ENCODE results near the gene ZMIZ1.

ZMIZ1 gene

DNA sequence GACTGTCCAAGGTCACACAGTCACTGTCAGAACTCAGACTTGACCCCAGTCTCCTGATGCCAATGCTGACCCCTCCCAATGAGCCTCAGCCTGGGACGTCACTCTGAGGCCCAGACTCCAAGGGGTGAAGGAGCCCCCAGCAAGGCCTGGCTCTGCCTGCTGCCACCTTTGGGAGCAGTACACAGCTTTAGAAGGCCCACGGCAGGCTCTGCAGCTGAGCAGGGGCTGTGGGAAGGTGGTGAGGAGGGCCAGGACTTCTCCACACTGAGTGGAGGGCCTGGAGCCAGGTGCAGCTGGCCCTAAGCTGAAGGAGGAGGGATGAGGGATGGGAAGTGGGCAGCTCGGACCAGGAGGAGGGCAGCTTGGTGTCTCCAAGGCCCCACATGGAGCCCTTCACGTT, 23.9 kb upstream of the ZMIZ1 start:
- Histone ChIP-seq H3K36me3 (ENCODE audit: control insufficient read depth in 5 of 5, insufficient read depth in 5 of 5, low read length in 5 of 5) (no peaks in the 10 kb centered on the region), H3K27ac (ENCODE audit: low read depth, low read length) (no peak overlapping the region), H3K4me3 (ENCODE audit: low read depth in 1 of 5, low read length in 5 of 5) (no peak overlapping the region), H3K27me3 (ENCODE audit: control insufficient read depth in 5 of 5, insufficient read depth in 4 of 5, low read length in 5 of 5) (no peaks in the 10 kb centered on the region), H3K9ac (ENCODE audit: low read length in 5 of 5) (no peak overlapping the region), H3K9me3 (ENCODE audit: control insufficient read depth in 5 of 5, low read length in 5 of 5) (no peaks in the 10 kb centered on the region), H3K4me1 (ENCODE audit: control insufficient read depth in 5 of 5, insufficient read depth in 5 of 5, low read length in 5 of 5) (peaks cover 4 to 28% (median 19%) of the 10 kb centered on the region in 5 donors)

DNA sequence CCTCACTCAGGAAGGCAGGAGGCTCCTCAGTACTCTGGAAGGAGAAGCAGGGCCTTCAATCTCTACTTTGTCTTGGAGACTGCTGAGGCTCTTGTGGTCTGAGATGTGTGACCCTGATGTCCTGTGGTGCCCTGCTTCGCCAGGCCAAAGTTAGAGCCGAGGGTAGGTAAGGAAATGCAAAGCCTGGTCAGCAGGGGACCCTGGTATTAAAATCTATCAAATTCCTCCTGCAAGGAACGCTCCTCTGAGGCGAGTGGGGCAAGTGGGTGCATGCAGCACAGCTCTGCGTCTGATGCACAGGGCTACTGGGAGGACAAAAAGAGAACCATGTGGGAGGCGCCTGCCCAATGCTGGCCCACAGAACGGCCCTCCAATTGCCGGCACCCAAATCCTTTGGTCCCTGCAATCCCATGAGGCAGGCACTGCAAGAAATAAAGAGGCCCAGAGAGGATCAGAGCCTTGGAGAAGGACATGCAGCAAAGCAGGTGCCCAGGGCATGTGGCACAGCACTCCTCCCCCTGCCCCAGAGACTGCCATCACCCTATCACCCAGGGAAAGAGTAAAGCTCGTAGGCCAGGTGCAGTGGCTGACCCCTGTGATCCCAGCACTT, 23.1 kb upstream of the ZMIZ1 start:
- Histone ChIP-seq H3K4me3 (ENCODE audit: low read depth in 1 of 5, low read length in 5 of 5) (no peak overlapping the region), H3K9ac (ENCODE audit: low read length in 5 of 5) (no peak overlapping the region), H3K27ac (ENCODE audit: low read depth, low read length) (no peak overlapping the region), H3K9me3 (ENCODE audit: control insufficient read depth in 5 of 5, low read length in 5 of 5) (no peaks in the 10 kb centered on the region), H3K36me3 (ENCODE audit: control insufficient read depth in 5 of 5, insufficient read depth in 5 of 5, low read length in 5 of 5) (no peaks in the 10 kb centered on the region), H3K4me1 (ENCODE audit: control insufficient read depth in 5 of 5, insufficient read depth in 5 of 5, low read length in 5 of 5) (peaks cover 4 to 30% (median 19%) of the 10 kb centered on the region in 5 donors), H3K27me3 (ENCODE audit: control insufficient read depth in 5 of 5, insufficient read depth in 4 of 5, low read length in 5 of 5) (no peaks in the 10 kb centered on the region)

DNA sequence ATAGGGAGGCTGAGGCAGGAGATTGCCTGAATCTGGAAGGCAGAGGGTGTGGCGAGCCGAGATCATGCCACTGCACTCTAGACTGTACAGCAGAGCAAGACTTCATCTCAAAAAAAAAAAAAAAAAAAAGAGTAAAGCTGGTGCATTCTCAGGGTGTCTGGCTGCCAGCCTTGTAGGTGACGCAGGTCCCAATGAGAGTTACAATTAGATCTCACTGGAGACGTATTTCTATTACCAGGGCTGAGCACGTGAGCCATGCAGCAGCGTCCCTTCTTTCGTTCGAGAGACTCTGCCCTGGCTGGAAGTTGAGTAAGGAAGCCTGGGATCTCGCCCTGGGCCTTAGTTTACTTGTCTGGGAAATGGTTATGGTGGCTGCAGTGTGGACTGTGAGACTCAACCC, 22.4 kb upstream of the ZMIZ1 start:
- no peaks in the 10 kb centered on the region for H3K27me3 ChIP-seq (ENCODE audit: control insufficient read depth in 5 of 5, insufficient read depth in 4 of 5, low read length in 5 of 5)
- H3K9me3 ChIP-seq (ENCODE audit: control insufficient read depth in 5 of 5, low read length in 5 of 5) = no peaks in the 10 kb centered on the region
- no peak overlapping the region for H3K9ac ChIP-seq (ENCODE audit: low read length in 5 of 5)
- H3K27ac ChIP-seq (ENCODE audit: low read depth, low read length) = no peak overlapping the region
- no peak overlapping the region for H3K4me3 ChIP-seq (ENCODE audit: low read depth in 1 of 5, low read length in 5 of 5)
- no peaks in the 10 kb centered on the region for H3K36me3 ChIP-seq (ENCODE audit: control insufficient read depth in 5 of 5, insufficient read depth in 5 of 5, low read length in 5 of 5)
- peaks cover 4 to 36% (median 22%) of the 10 kb centered on the region in 5 donors for H3K4me1 ChIP-seq (ENCODE audit: control insufficient read depth in 5 of 5, insufficient read depth in 5 of 5, low read length in 5 of 5)

DNA sequence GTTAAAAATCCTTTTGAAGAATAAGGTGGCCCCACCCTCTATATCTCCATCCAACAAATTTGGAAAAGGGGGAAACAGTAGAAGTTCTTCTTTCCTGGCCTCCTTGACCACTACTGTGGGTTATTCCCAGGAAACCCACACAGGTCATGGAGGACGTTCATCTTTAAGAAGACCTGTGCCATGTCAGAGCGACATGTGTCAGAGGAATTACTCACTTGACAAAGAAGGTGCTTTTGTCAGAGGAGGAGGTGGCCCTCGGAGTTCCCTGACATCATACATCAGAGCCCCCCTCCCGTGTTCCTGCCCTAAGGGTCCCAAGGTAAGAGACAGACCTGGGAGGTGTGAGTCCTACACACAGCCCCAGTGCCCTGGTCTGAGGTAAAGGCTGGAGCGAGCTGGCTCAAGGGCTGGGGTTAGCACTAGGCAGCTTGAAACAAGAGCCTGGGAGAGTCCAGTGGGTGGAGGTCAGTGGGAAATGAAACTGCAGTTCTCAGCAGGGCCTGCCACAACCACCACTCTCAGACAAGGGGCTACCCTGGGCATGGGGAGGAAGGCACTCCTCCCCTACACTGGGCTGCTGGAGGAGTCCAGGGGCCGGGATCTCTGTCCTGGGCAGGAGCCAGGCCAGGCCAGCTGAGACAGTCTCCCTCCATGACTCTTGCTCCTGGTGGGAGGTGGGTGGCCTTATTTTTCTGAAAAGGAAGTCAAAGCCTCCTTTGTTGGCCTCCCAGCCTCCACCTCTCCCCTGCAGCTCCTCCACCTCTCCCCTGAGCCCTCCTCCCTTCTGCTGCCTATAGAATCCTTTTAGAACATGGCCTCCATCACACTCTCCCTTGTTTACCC, 21.8 kb upstream of the ZMIZ1 start:
- H3K36me3 ChIP-seq (ENCODE audit: control insufficient read depth in 5 of 5, insufficient read depth in 5 of 5, low read length in 5 of 5) = no peaks in the 10 kb centered on the region
- H3K9me3 ChIP-seq (ENCODE audit: control insufficient read depth in 5 of 5, low read length in 5 of 5) = no peaks in the 10 kb centered on the region
- H3K4me3 ChIP-seq (ENCODE audit: low read depth in 1 of 5, low read length in 5 of 5) = no peak overlapping the region
- peaks cover 4 to 36% (median 22%) of the 10 kb centered on the region in 5 donors for H3K4me1 ChIP-seq (ENCODE audit: control insufficient read depth in 5 of 5, insufficient read depth in 5 of 5, low read length in 5 of 5)
- no peaks in the 10 kb centered on the region for H3K27me3 ChIP-seq (ENCODE audit: control insufficient read depth in 5 of 5, insufficient read depth in 4 of 5, low read length in 5 of 5)
- no peak overlapping the region for H3K27ac ChIP-seq (ENCODE audit: low read depth, low read length)
- H3K9ac ChIP-seq (ENCODE audit: low read length in 5 of 5) = no peak overlapping the region

DNA sequence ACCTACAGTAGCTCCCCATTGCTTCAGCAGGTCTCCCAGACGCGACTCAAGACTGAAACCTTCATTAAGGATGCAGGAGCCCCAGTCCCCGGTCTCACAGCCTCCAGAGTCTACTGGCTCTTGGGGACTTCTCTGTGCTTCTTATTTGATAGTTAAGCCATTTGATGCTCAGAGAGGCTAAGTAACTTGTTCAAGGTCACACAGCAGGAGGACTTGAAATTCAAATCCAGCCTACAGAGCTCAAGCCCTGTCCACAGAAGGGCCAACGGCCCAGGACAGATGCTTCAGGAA, 21.2 kb upstream of the ZMIZ1 start:
- H3K9me3 ChIP-seq (ENCODE audit: control insufficient read depth in 5 of 5, low read length in 5 of 5) = no peaks in the 10 kb centered on the region
- peaks cover 4 to 36% (median 22%) of the 10 kb centered on the region in 5 donors for H3K4me1 ChIP-seq (ENCODE audit: control insufficient read depth in 5 of 5, insufficient read depth in 5 of 5, low read length in 5 of 5)
- H3K4me3 ChIP-seq (ENCODE audit: low read depth in 1 of 5, low read length in 5 of 5) = no peak overlapping the region
- no peak overlapping the region for H3K9ac ChIP-seq (ENCODE audit: low read length in 5 of 5)
- H3K27ac ChIP-seq (ENCODE audit: low read depth, low read length) = no peak overlapping the region
- no peaks in the 10 kb centered on the region for H3K27me3 ChIP-seq (ENCODE audit: control insufficient read depth in 5 of 5, insufficient read depth in 4 of 5, low read length in 5 of 5)
- H3K36me3 ChIP-seq (ENCODE audit: control insufficient read depth in 5 of 5, insufficient read depth in 5 of 5, low read length in 5 of 5) = no peaks in the 10 kb centered on the region

DNA sequence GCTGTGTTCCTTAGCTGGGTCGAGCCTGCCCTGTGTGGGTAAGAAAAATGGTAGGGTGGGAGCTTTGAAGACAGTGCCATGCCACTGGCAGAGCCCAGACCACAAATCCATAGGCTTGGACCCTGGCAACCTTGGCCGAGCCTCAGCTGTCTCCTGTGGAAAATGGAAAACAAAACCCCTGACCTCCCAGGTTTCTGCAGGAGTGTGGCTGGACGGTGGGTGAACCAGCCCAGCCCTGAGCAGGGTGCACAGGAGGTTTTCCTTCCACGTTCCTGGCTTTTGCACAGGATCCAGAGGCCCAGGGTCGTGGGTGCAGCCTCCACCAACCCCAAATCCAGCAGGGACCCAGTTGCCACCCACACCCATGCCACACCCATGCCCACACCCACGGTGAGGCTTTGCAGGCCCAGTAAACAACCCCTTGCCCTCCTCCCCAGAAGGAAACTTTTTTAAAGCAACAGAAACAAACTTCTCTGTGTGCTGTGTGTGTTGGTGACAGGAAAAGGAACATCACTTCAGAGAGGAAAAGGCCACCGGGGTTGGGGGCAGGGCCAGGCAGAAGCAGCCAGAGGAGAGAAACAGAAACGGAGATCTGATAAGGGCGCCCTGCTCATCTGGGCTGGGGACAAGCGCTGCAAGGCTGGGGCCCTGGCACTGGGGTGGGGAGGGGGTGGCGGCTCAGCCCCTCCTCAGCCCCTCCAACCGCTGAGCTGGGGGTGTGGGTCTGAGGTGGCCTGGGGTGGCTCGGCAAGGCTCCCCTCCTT, 20.7 kb upstream of the ZMIZ1 start:
- H3K27me3 ChIP-seq (ENCODE audit: control insufficient read depth in 5 of 5, insufficient read depth in 4 of 5, low read length in 5 of 5) = no peaks in the 10 kb centered on the region
- H3K9me3 ChIP-seq (ENCODE audit: control insufficient read depth in 5 of 5, low read length in 5 of 5) = no peaks in the 10 kb centered on the region
- peaks cover 4 to 36% (median 22%) of the 10 kb centered on the region in 5 donors for H3K4me1 ChIP-seq (ENCODE audit: control insufficient read depth in 5 of 5, insufficient read depth in 5 of 5, low read length in 5 of 5)
- H3K4me3 ChIP-seq (ENCODE audit: low read depth in 1 of 5, low read length in 5 of 5) = peak overlapping the region in 1 of 5 donors; percentile 8
- no peak overlapping the region for H3K27ac ChIP-seq (ENCODE audit: low read depth, low read length)
- no peaks in the 10 kb centered on the region for H3K36me3 ChIP-seq (ENCODE audit: control insufficient read depth in 5 of 5, insufficient read depth in 5 of 5, low read length in 5 of 5)
- H3K9ac ChIP-seq (ENCODE audit: low read length in 5 of 5) = peak overlapping the region in 1 of 5 donors; percentile 6

DNA sequence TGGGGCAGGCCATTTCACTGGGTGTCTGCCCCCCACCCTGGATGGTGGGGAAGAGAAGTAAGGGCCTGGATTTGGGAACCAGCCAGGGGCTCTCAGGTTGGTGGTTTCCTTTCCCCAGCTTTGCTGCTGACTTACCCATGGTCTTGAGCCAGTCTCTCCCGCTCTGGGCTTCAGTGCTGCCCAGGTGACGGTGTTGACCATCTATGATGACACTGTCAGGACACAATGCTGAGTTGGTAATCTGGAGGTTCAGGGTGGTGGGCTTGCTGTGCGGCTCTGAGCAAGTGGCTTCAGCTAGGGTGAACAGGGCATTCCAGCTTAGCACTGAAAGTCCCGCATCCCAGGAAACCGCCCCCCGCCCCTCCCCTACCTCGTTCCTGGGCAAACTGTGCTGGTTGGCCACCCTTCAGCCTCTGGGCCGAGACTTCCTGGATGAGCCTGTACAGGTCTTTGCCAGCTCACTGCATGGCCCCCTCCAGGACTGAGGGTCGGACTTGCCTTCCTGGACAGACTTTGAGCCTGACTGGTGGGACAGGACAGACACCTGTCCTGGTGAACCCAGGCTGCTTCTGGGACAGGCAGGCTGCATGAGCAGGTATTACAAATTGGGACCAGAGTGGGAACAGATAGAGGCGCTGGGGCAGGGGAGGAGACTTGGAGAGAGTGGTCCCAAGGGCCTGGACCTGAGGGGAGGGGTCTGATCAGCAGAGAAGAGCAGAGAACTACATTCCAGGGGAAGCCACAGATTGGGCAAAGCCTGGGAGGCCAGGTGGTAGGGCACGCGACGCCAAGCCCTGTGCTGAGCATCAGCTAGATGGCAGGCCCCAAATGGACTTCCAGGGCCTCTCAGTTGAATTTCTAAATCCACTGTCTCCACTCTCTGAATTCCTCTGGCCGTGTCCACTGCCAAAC, 19.9 kb upstream of the ZMIZ1 start:
- Histone ChIP-seq H3K27me3 (ENCODE audit: control insufficient read depth in 5 of 5, insufficient read depth in 4 of 5, low read length in 5 of 5) (no peaks in the 10 kb centered on the region), H3K4me1 (ENCODE audit: control insufficient read depth in 5 of 5, insufficient read depth in 5 of 5, low read length in 5 of 5) (peaks cover 4 to 36% (median 22%) of the 10 kb centered on the region in 5 donors), H3K27ac (ENCODE audit: low read depth, low read length) (no peak overlapping the region), H3K4me3 (ENCODE audit: low read depth in 1 of 5, low read length in 5 of 5) (no peak overlapping the region), H3K36me3 (ENCODE audit: control insufficient read depth in 5 of 5, insufficient read depth in 5 of 5, low read length in 5 of 5) (no peaks in the 10 kb centered on the region), H3K9me3 (ENCODE audit: control insufficient read depth in 5 of 5, low read length in 5 of 5) (no peaks in the 10 kb centered on the region), H3K9ac (ENCODE audit: low read length in 5 of 5) (no peak overlapping the region)

DNA sequence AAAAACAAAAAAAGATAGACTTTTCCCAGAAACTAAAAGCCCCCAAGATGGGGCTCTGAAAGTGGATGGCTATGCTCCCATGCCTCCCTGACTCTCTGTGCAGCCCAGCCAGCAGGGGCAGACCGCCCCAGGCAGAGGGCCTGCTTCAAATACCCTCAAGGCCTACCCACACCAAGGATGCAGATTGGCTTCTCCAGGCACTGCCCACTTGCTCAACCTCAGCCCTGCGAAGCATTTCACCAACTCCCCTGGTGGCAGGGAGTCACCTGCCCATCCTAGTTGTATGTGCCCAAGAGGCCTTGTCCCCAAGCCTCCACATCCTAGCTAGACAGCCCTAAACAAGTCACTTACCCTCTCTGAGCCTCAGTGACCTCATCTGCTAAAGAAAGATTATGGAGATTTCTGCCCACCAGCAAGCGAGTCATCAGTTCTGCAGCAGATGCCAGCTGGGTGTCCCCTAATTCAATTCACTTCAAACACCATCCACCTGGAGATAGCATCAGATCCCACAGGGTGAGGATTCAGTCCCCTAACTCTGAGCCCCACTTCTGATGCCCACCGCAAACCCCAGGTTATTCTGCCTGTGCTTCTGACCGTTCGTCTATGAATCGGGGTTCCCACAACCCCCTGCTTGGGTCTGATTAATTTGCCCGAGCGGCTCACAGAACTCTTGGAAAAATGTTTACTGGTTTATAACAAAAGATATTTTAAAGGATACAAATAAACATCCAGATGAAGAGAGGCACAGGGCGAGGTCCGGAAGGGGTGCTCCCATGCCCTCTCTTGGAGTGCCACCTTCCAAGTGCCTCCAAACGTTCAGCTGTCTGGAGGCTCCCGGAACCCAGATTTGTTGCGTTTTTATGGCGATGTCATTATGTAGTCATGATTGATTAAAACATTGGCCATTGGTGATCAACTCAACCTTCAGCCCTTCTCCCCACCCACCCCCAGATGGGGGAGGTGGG, 18.6 kb upstream of the ZMIZ1 start:
- peaks cover 0 to 4% (median 0%) of the 10 kb centered on the region in 5 donors for H3K27me3 ChIP-seq (ENCODE audit: control insufficient read depth in 5 of 5, insufficient read depth in 4 of 5, low read length in 5 of 5)
- H3K4me1 ChIP-seq (ENCODE audit: control insufficient read depth in 5 of 5, insufficient read depth in 5 of 5, low read length in 5 of 5) = peaks cover 4 to 36% (median 22%) of the 10 kb centered on the region in 5 donors
- no peak overlapping the region for H3K4me3 ChIP-seq (ENCODE audit: low read depth in 1 of 5, low read length in 5 of 5)
- H3K27ac ChIP-seq (ENCODE audit: low read depth, low read length) = no peak overlapping the region
- no peaks in the 10 kb centered on the region for H3K9me3 ChIP-seq (ENCODE audit: control insufficient read depth in 5 of 5, low read length in 5 of 5)
- H3K36me3 ChIP-seq (ENCODE audit: control insufficient read depth in 5 of 5, insufficient read depth in 5 of 5, low read length in 5 of 5) = no peaks in the 10 kb centered on the region
- H3K9ac ChIP-seq (ENCODE audit: low read length in 5 of 5) = no peak overlapping the region
